ENCODE data around the gene DLX4. TPM values are rescaled to one million over a fixed set of nuclear protein-coding genes. Genes with fewer than 3 reads are reported as not detected.

The DLX4 gene
- total RNA-seq, 1 experiment from 2014 or later, result 11.2 TPM

DNA sequence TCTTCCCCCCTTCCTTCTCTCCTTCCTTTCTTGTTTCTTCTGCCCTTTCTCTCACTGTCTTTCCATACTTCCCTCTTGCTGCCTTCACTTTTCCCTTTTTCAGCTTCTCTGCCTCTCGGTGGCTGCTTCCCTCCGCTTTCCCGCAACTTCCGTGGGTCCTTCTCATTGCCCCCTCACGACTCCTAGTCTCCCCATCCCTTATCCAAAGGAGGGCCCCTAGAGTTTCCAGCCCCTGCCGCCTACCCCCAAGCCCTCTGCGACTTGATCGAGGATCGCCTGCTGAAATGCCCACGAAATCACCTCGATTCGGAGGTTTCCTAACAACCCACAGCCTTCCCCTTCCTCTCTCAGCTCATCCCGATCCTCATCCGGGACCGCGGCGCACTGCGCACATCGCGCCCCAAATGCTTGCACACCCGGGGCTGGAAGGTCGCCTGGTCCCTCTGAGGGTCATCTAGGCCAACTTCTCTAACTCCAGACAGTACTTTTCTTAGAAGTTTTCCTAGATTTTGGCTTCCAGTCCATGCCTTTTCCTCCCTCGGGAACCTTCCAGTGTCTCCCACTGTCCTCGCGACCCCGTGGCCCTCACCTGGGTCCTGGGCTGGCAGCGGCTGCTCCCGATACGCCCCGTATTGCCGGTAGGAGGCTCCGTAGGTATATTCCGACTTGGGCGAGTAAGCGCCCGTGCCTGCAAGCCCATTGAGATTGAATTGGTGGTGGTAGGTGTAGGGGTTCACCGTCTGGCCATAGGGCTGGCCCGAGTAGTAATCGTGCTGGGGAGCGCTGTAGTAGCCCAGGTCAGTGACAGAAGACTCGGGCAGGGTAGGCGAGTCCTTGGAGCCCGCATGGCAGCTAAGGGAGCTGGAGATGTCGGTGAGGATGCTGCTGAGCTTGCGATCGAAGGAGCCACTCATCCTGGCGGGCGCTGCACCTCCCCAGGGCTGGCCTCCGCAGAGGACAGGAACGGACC is 25.4 kb downstream of the DLX4 start:
- Histone ChIP-seq H3K36me3 (ENCODE audit: control insufficient read depth, insufficient read depth, low read length) (no peaks in the 10 kb centered on the region), H3K27me3 (ENCODE audit: control insufficient read depth, insufficient read depth, low read length) (no peaks in the 10 kb centered on the region), H3K27ac (ENCODE audit: low read length) (peak overlapping the region; percentile 73), H3K9me3 (ENCODE audit: control insufficient read depth, insufficient read depth, low read depth, low read length) (no peaks in the 10 kb centered on the region), H3K4me1 (ENCODE audit: control insufficient read depth, insufficient read depth, low read length) (peaks cover 25% of the 10 kb centered on the region), H3K4me3 (ENCODE audit: low read depth in 2 of 2, low read length in 2 of 2) (peak overlapping the region; percentile 50 to 55)
- no peak for DNase-seq (ENCODE audit: low read depth, low spot score)
- ChIA-PET POLR2A (interaction anchor here (0.5 to 0.6 kb wide), 2 partner anchors 44 to 317 kb away, joined by 5 to 9 read pairs; no protein-coding TSS in a partner anchor), CTCF (interaction anchor here (0.6 to 3.7 kb wide), 9 partner anchors 24 to 1507 kb away, joined by 3 to 32 read pairs (median 5); no protein-coding TSS in a partner anchor)
- BruUV-seq (replicated peaks), result no TSS peak
- TF ChIP-seq POLR2AphosphoS5 (IDR thresholded peaks at IDR 0.05; ENCODE audit: low read depth, low read length) (no peak), SIN3A (IDR thresholded peaks at IDR 0.05; ENCODE audit: borderline replicate concordance, insufficient read depth, low read depth, low read length) (no peak), TCF7L2 (IDR thresholded peaks at IDR 0.05; ENCODE audit: low read depth, low read length) (no peak)
- TF ChIP-seq, protein P1, sequence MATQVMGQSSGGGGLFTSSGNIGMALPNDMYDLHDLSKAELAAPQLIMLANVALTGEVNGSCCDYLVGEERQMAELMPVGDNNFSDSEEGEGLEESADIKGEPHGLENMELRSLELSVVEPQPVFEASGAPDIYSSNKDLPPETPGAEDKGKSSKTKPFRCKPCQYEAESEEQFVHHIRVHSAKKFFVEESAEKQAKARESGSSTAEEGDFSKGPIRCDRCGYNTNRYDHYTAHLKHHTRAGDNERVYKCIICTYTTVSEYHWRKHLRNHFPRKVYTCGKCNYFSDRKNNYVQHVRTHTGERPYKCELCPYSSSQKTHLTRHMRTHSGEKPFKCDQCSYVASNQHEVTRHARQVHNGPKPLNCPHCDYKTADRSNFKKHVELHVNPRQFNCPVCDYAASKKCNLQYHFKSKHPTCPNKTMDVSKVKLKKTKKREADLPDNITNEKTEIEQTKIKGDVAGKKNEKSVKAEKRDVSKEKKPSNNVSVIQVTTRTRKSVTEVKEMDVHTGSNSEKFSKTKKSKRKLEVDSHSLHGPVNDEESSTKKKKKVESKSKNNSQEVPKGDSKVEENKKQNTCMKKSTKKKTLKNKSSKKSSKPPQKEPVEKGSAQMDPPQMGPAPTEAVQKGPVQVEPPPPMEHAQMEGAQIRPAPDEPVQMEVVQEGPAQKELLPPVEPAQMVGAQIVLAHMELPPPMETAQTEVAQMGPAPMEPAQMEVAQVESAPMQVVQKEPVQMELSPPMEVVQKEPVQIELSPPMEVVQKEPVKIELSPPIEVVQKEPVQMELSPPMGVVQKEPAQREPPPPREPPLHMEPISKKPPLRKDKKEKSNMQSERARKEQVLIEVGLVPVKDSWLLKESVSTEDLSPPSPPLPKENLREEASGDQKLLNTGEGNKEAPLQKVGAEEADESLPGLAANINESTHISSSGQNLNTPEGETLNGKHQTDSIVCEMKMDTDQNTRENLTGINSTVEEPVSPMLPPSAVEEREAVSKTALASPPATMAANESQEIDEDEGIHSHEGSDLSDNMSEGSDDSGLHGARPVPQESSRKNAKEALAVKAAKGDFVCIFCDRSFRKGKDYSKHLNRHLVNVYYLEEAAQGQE (IDR thresholded peaks at IDR 0.05; ENCODE audit: insufficient read depth in 1 of 2, low read depth in 2 of 2, low read length in 1 of 2), result no peak
- TF ChIP-seq, protein P2, sequence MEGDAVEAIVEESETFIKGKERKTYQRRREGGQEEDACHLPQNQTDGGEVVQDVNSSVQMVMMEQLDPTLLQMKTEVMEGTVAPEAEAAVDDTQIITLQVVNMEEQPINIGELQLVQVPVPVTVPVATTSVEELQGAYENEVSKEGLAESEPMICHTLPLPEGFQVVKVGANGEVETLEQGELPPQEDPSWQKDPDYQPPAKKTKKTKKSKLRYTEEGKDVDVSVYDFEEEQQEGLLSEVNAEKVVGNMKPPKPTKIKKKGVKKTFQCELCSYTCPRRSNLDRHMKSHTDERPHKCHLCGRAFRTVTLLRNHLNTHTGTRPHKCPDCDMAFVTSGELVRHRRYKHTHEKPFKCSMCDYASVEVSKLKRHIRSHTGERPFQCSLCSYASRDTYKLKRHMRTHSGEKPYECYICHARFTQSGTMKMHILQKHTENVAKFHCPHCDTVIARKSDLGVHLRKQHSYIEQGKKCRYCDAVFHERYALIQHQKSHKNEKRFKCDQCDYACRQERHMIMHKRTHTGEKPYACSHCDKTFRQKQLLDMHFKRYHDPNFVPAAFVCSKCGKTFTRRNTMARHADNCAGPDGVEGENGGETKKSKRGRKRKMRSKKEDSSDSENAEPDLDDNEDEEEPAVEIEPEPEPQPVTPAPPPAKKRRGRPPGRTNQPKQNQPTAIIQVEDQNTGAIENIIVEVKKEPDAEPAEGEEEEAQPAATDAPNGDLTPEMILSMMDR (IDR thresholded peaks at IDR 0.05), result no peak; the same call in 1 of the 2 replicates
- intact Hi-C loops (cut with micrococcal nuclease; ENCODE audit: unreplicated experiment) (loop anchor here (5.0 to 10.0 kb wide), 2 partner anchors 290 to 422 kb away; partner anchors contain the start of gene SLC35B1), in situ Hi-C loops (cut with HindIII; ENCODE audit: low pct_unique_long_range_greater_than_20kb, low sequenced_read_pairs) (loop anchor here (5.0 kb wide), 1 partner anchor 87 kb away; no protein-coding TSS in a partner anchor)
- ATAC-seq, result peak; percentile 28

DNA sequence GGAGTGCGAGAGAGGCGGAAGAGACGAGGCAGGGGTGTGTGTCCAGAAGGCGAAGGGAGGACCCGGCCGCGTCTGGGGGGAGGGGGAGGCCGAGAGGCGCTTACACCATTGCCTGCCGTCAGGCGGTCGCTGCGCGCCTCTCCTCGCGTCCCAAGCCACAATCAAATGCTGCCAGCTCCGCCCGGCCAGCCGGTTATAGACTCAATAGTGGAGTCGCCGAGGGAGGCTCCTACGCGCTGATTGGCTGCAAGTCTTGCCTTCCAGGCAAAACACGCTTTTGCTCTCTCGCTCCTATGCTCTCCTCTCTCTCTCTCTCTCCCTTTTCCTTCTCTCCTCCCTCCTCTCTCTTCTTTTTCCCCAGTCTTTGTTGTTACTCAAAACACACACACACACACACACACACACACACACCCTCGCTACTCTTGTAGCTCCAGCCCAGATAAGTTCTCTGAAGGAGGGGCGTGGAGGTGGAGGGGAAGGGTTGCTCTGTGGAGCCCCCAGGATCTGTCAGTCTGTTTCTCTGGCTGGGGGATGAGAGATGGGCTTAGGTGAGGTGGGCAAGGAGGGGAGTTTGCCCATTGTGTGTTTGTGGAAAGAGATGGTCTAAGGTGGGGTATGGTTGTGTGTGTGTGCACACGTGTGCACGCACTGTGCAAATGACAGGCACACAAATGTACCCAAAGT is 26.2 kb downstream of the DLX4 start, which contains the start of gene DLX3:
Gene DLX3, minus strand, starts transcription at position 170 of the 684 bp plus-strand sequence. CDS start 226 bp downstream, outside the sequence.
- ChIA-PET CTCF (interaction anchor here (0.6 to 3.7 kb wide), 11 partner anchors 24 to 1507 kb away, joined by 3 to 55 read pairs (median 5); no protein-coding TSS in a partner anchor), POLR2A (interaction anchor here (0.5 to 0.6 kb wide), 4 partner anchors 45 to 430 kb away, joined by 3 to 9 read pairs (median 4); no protein-coding TSS in a partner anchor)
- Histone ChIP-seq H3K4me3 (ENCODE audit: low read depth in 2 of 2, low read length in 2 of 2) (peak within 1 kb of the TSS; percentile 50 to 55), H3K36me3 (ENCODE audit: control insufficient read depth, insufficient read depth, low read length) (no peaks in the 10 kb centered on the region), H3K27ac (ENCODE audit: low read length) (peak within 1 kb of the TSS; percentile 73), H3K4me1 (ENCODE audit: control insufficient read depth, insufficient read depth, low read length) (peaks cover 25% of the 10 kb centered on the region), H3K27me3 (ENCODE audit: control insufficient read depth, insufficient read depth, low read length) (no peaks in the 10 kb centered on the region), H3K9me3 (ENCODE audit: control insufficient read depth, insufficient read depth, low read depth, low read length) (no peaks in the 10 kb centered on the region)
- no TSS peak for BruUV-seq (replicated peaks)
- ATAC-seq, result peak; percentile 75
- intact Hi-C loops (cut with micrococcal nuclease; ENCODE audit: unreplicated experiment), result loop anchor here (5.0 to 10.0 kb wide), 2 partner anchors 290 to 423 kb away; partner anchors contain the start of gene SLC35B1
- in situ Hi-C loops (cut with HindIII; ENCODE audit: low pct_unique_long_range_greater_than_20kb, low sequenced_read_pairs), result loop anchor here (5.0 kb wide), 1 partner anchor 88 kb away; no protein-coding TSS in a partner anchor
- TF ChIP-seq SIN3A (IDR thresholded peaks at IDR 0.05; ENCODE audit: borderline replicate concordance, insufficient read depth, low read depth, low read length) (peak; percentile 80; the same call in 1 of the 2 replicates), POLR2AphosphoS5 (IDR thresholded peaks at IDR 0.05; ENCODE audit: low read depth, low read length) (peak; percentile 76), TCF7L2 (IDR thresholded peaks at IDR 0.05; ENCODE audit: low read depth, low read length) (no peak)
- TF ChIP-seq, protein P2 (IDR thresholded peaks at IDR 0.05), result no peak
- TF ChIP-seq, protein P1 (IDR thresholded peaks at IDR 0.05; ENCODE audit: insufficient read depth in 1 of 2, low read depth in 2 of 2, low read length in 1 of 2), result no peak
- DNase-seq (ENCODE audit: low read depth, low spot score), result no peak

Measured in Panc1 (cell line).